ENCODE results near the gene MAP3K15.

GRCh38 chrX:19548279-19548678 is 33.0 kb upstream of the MAP3K15 start:
- no peak for TF ChIP-seq CTCF (IDR thresholded peaks at IDR 0.05)
- no peak for TF ChIP-seq POLR2A (IDR thresholded peaks at IDR 0.05)
